SK-N-DZ (cell line): Measurements from ENCODE around the gene GCSAML. TPM values are rescaled to one million over a fixed set of nuclear protein-coding genes. Genes with fewer than 3 reads are reported as not detected.
"Not testable (repeated sequence)": the region's sequence is repeated elsewhere in the genome, so short reads cannot be mapped to it uniquely, and the experiment has no call there.

Experiments
- DNase-seq: peaks from one replicate; pipeline ENCODE4 v3.0.0-alpha.2; 2015; ENCODE audit warnings: low spot score
- polyA plus RNA-seq, 2 experiments: library from polyadenylated mRNA; depleted of rRNA; stranded (reverse); fragments of >200 nt; gene quantifications; 2 replicates each; pipeline ENCODE4 v1.2.3, GENCODE V29; 2014

GCSAML gene
- polyA plus RNA-seq (2014; cell fraction: cytosol; rRNA removed) = not detected in 2 replicates
- not detected in 2 replicates for polyA plus RNA-seq (2014; cell fraction: nucleus; rRNA removed)

DNA sequence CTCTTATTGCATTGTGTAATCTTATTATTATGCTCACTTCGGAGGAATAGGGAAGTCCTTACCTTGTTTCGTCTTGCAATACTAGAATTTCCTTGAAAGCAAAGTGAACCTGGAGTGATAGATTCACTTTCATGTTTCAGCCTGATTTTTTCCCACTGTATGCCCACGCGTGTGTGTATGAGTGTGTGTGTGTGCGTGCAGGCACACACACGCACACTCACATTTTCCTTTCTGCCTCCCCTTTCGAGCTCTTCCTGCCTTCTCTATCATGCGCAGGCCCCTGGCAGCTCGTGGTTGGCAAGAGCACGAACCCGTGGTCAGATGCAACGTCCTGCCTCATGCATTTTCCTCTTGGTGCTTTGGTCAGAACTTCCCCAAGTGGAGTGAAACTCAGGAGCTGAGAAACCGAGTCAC, at the start of gene GCSAML:
Gene GCSAML (plus strand): TSS at position 366 of the 414 bp plus-strand sequence. CDS start 58 bp downstream, outside the sequence.
- no peak for DNase-seq

DNA sequence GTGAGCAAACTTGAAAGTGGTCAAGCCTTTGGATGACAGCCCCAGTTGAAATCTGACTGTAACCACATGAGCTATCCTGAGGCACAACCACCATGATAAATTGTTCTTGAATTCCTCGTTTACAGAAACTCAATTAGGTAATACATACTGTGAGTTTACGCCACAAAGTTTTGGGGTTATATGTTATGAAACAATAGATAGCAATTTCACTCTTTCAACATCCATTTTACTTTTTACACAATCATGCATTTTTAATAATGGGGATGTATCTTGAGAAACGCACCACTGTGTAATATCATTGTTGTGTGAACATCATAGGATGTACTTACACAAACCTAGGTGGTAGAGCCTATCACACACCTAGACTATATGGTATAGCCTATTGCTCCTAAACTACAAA, 48.1 kb upstream of the GCSAML start:
- no peak for DNase-seq

DNA sequence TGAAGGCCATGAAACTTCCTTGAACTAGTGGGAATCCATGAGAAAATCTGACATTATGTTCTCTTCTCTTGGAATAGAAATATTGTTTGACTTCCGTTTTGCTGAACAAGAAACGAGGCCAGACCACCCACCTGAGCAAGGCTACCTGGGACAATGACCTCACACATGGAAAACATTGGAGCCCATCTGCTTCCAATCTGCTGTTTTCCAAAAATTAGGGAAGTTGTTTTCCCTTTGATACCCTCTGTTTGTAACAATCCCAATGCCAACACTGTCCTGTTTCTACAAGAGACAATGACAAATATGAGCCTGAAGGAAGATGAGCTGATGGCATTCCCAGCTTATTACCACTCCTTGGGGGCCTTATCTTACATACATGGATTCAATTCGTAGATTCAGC, 42.1 kb upstream of the GCSAML start:
- DNase-seq = no peak

DNA sequence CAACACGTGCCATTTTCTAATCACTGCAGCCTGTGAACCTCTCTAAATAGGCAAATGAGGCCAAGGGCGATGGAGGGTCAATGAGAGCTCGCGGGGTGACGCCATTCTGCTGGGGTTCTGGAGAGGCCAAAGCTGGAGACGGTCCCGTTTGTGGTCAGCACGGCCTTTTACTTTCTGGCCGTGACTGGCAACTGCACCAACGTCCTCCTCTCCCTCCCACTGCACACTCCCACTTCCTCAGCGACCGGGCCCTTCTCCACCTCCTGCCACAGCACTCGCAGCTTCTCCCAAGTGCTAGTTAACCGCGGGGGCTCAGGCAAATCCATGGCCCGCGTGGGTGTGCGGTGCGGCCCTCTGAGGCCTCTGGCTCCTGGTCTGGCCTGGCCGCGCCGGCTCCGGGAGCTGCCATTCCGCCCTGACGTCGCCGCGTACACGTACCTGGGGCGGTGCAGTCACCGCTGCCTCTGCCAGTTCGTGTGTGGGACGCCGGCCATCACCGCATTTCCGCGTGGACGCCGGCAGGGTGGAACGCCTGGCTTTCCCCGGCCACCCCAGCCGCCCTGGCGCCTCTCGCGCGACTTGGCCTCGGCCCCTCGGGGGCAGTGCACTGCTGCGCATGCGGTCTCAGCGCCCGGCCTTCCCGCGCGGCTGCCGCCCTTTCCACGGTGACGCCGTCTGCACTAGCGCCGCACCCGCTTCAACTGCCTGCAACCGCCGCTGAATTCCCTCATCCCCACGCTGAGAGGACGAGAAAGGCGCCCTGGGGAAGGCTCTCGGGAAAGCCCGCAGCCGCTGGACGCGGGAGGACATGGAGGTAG, 30.9 kb upstream of the GCSAML start:
- DNase-seq = no peak

DNA sequence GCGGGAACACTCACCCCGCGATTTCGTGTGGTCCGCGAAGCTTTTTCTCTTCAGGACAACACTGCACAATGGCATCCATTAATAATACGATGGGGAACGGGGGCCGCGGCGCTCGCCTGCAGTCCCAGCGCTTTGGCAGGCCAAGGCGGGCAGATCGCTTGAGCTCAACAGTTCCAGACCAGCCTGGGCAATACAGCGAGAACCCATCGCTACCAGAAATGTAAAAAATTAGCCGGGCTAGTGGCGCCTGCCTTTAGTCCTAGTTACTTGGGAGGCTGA, 30.4 kb upstream of the GCSAML start:
- no peak for DNase-seq

DNA sequence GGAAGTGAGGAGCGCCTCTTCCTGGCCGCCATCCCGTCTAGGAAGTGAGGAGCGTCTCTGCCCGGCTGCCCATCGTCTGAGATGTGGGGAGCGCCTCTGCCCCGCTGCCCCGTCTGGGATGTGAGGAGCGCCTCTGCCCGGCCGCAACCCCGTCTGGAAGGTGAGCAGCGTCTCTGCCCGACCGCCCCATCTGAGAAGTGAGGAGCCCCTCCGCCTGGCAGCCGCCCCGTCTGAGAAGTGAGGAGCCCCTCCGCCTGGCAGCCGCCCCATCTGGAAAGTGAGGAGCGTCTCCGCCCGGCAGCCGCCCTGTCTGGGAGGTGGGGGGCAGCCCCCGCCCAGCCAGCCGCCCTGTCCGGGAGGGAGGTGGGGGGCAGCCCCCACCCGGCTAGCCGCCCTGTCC, 27.0 kb upstream of the GCSAML start:
- not testable (repeated sequence) for DNase-seq

DNA sequence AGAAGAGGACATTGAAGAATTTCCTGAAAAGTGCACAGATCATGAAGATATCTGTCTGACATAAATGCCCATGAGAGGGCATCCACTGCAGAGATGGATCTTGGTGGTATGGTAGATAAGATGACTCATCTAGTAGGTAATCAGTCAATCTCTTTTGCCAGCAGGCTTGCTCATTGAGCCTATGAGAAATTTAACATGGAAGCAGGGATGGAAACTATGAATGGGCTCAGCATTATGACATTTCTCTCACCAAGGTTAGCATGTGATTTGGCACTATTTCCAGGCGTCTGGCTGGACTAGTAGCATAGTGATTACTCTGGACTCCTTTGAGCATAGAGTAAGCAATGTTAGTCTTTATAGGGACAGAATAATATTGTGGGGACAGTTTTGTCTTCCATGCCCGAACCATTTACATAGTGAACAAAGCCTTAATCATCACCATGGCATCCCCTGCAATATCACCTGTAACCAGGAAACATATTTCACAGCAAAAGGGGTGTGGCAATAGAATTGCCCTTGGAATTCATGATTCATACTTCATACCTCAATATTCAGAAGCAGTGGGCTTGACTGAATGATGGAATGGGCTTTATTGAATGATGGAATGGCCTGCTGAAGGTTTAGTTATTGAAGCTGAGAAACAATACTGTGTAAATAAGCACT, 20.0 kb upstream of the GCSAML start:
- DNase-seq = no peak

DNA sequence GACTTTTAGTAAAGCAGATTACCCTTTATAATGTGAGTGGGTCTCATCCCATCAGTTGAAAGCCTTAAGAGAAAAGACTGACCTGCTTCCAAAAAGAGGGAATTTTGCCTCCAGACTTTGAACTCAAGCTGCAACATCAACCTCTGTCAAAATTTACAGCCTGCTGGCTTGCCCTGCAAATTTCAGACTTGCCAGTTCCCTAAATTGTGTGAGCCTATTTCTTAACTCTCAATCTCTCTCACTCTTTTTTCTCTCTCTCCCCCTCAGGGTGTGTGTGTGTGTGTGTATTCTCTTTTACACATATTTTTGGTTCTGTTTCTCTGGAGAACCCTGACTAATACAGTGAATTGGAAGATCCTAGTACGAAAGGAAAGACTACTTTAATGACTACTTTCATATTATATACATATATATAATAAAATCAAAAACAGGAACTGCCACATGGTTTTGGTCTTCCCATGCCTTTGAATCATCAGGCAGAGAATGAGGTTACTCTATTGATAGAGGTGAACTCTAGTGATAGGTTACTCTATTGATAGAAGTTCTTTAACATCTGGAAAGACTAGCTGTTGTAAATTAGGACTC, 19.1 kb upstream of the GCSAML start:
- DNase-seq = no peak

DNA sequence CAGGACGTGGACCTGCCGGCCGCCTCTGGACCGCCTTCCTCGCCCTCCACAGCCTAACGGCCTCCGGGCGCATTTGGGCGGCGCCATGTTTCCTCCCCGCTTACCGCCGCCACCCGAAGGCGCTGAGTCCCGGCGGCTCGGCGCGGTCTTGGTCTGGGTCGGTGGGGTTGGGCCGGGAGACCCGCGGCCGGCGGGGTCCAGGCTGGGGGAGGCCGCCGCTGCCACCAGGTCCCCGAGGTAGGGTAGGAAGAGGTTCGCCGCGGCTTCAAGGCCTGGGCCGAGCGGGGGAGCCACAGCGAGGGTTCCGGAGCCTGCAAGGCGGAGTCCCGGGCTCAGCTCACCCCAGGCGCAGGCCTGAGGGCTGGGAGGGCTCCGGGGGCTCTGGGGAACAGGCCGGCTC, 18.1 kb upstream of the GCSAML start:
- DNase-seq = no peak

DNA sequence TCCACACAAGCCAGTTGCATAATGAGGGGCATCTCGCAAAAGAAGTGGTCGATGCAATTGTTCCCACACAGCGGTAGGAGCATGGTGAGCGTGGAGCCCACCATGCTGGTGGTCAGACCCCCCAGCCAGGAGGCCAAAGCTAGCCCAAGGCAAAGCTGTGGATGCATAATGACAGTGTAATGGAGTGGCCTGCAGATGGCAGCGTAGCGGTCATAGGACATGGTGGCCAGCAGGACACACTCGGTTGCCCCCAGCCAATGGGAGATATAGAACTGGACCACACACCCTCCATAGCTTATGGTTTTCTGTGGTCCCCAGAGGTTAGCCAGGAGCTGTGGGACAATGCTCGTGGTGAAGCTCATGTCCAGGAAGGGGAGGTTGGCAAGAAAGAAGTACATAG, 17.0 kb upstream of the GCSAML start:
- no peak for DNase-seq

DNA sequence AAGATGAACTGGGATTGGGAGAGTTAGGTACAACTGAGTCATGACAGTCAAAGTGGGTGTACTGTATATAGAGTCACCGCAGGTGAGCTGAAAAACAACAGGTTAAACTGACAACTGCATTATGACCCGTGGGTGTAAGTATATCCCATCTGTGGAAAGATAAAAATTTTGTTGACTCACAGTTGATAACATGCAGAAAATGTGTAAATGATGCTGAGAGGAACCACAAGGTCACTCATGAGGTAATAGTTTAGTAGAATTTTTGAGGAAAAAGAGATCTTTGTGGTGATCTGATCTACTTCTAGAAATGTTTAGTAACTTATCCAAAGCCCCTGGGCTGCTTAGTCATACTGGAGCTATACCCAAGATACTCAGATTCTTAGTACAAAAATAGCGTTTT, 13.5 kb upstream of the GCSAML start:
- DNase-seq = no peak

DNA sequence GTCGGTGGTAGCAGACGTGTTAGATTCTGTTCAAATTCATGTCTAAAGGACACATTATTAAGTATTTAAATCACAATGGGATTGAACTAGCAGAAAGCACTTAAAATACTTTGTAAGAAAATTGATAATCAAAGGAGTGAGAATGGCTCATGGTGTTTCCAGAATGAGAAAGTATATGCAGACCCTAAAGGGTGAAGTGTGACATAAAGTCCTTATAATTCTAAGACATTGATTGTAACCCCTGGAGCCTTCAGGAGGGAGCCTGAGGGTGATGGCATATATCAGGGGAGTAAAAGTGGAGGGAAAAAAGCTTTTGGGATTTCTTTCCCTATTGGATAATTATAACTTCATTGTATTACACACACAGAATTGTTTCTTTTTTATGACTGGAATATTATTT, 12.6 kb upstream of the GCSAML start, which contains the start of gene OR2C3:
Gene OR2C3 (minus strand): TSS at position 101 of the 400 bp plus-strand sequence. CDS start 3,929 bp downstream, outside the sequence.
- no peak for DNase-seq

DNA sequence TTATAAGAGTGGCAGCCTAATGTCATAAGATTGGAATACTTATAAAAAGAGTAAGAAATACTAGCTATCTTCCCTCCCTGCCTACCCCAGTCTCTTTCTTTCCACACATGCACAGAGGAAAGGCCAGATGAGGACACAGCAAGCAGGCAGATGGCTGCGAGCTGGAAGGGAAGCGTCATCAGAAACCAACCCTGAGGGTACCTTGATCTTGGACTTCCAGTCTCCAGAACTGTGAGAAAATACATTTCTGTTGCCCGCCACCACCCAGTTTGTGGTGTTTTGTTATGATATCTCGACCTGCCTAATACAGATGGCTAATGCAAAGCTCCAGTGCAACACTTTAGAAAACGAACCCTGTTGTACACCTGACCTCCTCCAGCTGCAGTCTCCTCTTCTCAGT, 10.4 kb upstream of the GCSAML start:
- DNase-seq = no peak

DNA sequence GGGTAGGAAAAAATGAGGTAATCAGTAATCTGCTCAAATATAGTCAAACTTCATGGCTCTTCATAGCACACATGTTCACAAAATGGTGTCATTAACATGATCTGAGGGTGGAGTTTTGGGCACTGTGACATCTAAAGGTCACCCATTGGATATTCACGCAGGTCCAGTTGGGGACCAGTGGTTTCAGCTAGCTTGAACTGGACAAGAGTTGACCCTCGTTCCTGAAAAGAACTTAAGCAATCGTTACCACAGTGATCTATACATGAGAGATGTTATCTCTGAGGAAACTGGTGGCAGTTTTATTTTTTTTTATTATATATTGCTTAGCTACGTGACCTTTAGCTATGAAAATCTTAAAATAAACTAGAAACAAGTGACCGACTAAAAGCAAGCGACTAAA, 9.7 kb upstream of the GCSAML start:
- DNase-seq = no peak

DNA sequence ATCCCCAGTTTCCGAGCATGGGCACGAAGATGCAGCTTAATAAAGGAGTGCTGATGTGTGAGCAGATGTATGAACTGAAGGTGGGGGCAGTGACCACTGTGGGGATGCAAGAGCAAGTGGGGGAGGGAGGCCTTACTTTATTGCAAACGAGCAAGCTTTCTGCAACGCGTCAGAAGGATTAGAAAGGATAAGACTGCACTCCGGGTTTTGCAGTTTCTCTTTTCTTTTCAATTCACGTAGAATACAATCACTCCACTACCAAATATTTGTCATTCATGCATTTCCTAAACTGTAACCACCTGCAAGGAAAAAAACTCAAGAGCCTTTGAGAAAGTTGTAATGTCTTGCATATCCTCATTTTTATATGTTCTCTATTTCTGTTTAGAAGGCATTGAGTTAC, 8.4 kb upstream of the GCSAML start:
- no peak for DNase-seq

DNA sequence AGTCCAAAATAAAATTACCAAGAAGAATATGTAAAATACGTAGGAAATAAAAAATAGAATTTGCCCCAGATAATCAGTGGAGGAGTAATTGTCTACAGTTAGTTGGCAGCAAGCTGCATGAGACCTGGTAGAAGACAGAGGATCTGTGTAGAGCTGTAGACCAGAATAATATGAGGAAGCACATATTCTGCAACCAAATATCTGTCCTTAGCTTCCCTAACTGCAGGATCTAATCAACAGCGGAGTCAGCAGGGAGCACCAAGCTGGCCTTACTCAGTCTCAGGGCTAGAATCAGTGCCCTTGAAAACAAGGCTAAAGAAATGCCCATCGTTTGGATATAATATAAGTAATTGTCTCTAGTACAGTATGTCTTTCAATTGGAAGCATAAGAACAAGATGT, 6.1 kb upstream of the GCSAML start:
- no peak for DNase-seq

DNA sequence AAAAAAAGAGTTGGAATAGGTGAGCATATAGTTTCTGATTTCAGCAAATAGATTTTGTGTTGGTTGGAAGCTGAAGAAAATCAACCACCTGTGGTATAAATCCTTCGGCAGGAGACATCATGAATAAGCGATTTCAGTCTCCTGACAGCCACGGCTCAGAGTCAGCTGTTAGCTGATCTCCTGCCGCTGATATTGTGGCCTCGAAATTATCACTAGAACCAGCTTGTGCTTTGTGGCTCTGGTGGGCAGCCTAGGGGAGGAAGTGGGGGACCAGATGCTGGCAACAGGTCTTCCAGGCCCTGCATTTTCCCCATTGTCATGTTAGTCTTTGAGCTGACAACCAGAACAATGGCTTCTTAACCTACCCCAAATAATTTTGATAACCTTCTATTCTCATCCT, 842 bp upstream of the GCSAML start:
- DNase-seq = no peak

DNA sequence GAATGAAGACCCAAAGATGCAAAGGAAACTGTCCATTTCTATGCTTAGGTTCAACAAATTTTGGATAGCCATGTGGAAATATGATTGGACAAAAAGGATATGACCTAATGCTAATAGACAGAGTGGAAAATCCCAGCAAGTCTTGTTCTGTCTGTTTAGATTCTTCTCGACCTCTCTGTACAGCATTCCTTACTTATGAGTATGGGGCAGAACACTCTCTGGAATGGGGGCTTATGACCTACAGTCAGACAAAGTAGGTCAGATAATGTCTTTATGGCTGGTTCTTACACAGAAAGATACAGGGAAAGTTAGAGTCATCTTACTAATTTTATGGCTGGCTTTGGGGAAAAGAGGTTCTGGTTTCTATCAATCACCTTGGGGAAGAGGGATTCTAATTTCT, 2.8 kb downstream of the GCSAML start:
- no peak for DNase-seq

DNA sequence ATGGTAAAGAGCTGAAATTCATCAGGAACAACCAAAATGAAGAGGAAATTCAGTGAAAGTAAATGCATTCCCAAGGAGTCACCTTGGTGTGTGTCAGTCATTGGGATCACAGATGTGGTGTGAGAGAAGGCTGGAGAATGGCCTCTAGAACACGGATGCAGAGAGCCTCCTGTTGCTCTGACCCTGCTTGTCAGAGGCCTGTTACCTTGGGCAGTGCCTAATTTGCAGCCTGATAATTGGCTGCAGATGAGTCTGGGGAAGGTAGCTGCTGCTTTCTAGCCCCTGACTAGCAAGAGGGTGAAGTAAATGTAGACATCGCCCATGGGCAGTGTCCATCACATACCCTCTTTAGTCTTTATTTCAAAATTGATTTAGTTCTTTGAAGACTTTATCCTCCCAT, 3.3 kb downstream of the GCSAML start:
- DNase-seq = no peak

DNA sequence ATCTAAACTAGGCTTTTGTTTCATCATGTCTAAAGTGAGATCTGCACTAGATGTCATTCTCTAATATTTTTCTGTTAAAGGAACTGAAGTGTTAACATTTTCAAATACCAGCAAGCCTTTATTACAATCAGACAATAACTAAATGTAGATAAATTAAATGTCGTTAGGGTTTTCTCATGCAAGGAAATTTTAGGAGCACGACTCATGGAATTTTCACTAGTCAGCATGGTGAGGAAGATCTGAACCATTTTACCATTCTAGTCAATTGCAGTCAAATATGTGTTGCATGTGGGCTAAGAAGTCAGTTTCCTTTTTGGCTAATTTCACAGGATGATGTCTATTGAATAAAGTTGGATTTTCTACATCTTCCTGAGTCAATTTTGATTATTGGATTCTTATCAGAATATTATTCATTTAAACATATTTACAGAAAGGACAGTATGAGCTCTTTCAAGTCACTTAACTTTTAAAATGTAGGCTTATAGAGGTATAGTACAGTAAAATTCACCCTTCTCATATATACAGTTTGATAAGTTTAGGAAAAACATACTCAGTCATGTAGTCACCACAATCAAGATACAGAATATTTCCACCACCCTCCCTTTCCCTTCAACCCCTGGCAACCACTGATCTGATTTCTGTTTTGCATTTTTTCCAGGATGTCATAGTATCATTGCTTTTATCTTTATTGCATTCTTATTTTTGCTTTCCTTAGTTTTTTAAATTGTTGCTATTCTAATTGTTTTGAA, 9.2 kb downstream of the GCSAML start:
- no peak for DNase-seq

DNA sequence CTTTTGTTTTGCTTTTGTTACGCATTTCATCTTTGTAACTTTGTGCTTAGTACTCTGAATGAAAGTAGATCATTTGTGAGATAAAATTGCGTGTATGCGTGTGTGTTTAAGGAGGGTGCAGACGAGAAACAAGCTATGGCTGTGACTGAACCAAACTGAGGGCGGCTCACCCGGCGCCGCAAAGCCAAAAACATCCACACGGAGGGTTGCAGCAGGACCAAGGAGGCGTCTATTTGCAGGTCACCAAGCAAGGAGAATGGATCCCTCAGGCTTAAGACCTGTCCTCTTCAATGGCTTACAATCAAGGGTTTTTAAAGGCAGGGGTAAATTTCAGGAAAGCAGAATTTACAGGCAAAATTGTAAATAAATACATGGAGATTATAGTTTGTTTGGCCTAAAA, 12.8 kb downstream of the GCSAML start:
- no peak for DNase-seq

DNA sequence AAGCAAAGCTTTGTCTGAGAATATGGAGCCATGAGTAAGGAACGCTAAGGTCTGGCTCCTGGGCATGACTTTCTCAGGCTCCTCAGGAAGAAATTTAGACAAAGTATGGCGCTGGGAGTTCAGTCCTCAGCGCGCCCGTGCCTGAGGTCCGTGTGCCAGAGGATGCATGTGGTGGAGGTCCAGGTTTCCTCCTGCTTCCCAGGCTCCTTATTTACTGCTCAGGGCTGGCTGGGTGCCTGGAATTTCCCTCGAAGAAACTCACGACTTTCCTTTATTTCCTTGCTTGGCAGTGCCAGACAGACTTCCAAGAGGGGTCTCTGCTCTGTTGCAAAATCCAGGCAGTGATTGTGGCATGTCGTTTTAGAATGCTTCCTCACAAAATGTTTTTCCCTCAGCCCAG, 13.3 kb downstream of the GCSAML start:
- no peak for DNase-seq
